ENCODE measurements around the gene GAMT.

GRCh38 chr19:1349211-1349610 lies 52.1 kb downstream of the GAMT start:
- TF ChIP-seq, protein P1, sequence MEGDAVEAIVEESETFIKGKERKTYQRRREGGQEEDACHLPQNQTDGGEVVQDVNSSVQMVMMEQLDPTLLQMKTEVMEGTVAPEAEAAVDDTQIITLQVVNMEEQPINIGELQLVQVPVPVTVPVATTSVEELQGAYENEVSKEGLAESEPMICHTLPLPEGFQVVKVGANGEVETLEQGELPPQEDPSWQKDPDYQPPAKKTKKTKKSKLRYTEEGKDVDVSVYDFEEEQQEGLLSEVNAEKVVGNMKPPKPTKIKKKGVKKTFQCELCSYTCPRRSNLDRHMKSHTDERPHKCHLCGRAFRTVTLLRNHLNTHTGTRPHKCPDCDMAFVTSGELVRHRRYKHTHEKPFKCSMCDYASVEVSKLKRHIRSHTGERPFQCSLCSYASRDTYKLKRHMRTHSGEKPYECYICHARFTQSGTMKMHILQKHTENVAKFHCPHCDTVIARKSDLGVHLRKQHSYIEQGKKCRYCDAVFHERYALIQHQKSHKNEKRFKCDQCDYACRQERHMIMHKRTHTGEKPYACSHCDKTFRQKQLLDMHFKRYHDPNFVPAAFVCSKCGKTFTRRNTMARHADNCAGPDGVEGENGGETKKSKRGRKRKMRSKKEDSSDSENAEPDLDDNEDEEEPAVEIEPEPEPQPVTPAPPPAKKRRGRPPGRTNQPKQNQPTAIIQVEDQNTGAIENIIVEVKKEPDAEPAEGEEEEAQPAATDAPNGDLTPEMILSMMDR (IDR thresholded peaks at IDR 0.05): no peak
- TF ChIP-seq MAX (CRISPR knock-in tag; IDR thresholded peaks at IDR 0.05) (no peak), JUN (CRISPR knock-in tag; IDR thresholded peaks at IDR 0.05) (no peak), MLX (CRISPR knock-in tag; IDR thresholded peaks at IDR 0.05) (no peak), RORB (CRISPR knock-in tag; IDR thresholded peaks at IDR 0.05) (no peak), TEAD1 (CRISPR knock-in tag; IDR thresholded peaks at IDR 0.05) (no peak), ESRRA (CRISPR knock-in tag; IDR thresholded peaks at IDR 0.05; ENCODE audit: borderline replicate concordance) (no peak), NR3C1 (CRISPR knock-in tag; conservative IDR thresholded peaks at IDR 0.05; ENCODE audit: low read depth) (no peak), ATF1 (CRISPR knock-in tag; IDR thresholded peaks at IDR 0.05) (no peak), TP53 (CRISPR knock-in tag; IDR thresholded peaks at IDR 0.05) (no peak)
- TF ChIP-seq, protein P2, sequence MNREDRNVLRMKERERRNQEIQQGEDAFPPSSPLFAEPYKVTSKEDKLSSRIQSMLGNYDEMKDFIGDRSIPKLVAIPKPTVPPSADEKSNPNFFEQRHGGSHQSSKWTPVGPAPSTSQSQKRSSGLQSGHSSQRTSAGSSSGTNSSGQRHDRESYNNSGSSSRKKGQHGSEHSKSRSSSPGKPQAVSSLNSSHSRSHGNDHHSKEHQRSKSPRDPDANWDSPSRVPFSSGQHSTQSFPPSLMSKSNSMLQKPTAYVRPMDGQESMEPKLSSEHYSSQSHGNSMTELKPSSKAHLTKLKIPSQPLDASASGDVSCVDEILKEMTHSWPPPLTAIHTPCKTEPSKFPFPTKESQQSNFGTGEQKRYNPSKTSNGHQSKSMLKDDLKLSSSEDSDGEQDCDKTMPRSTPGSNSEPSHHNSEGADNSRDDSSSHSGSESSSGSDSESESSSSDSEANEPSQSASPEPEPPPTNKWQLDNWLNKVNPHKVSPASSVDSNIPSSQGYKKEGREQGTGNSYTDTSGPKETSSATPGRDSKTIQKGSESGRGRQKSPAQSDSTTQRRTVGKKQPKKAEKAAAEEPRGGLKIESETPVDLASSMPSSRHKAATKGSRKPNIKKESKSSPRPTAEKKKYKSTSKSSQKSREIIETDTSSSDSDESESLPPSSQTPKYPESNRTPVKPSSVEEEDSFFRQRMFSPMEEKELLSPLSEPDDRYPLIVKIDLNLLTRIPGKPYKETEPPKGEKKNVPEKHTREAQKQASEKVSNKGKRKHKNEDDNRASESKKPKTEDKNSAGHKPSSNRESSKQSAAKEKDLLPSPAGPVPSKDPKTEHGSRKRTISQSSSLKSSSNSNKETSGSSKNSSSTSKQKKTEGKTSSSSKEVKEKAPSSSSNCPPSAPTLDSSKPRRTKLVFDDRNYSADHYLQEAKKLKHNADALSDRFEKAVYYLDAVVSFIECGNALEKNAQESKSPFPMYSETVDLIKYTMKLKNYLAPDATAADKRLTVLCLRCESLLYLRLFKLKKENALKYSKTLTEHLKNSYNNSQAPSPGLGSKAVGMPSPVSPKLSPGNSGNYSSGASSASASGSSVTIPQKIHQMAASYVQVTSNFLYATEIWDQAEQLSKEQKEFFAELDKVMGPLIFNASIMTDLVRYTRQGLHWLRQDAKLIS (CRISPR knock-in tag; IDR thresholded peaks at IDR 0.05; ENCODE audit: borderline replicate concordance): no peak
